BJ (cell line): ENCODE measurements around the gene PI16. TPM values are rescaled to one million over a fixed set of nuclear protein-coding genes. Genes with fewer than 3 reads are reported as not detected.

Experiments
- CTCF ChIA-PET: fragments of 350-600 bp; formaldehyde crosslinking; extraction: SDS; loops from one replicate; lab custom pipeline; 2021; ENCODE audit warnings: antibody characterized with exemption, inconsistent platforms; lab: Yijun Ruan, JAX
- POLR2A ChIA-PET: fragments of 300-600 bp; sonication (Branson Sonifier 250); formaldehyde crosslinking; extraction: SDS; loops from one replicate; lab custom pipeline; 2021; ENCODE audit warnings: antibody characterized with exemption; lab: Charles Lee
- DNase-seq: peaks from one replicate; pipeline ENCODE4 v3.0.0-alpha.2; 2011; ENCODE audit warnings: low read depth
- H3K27me3 ChIP-seq: 2 replicates; pipeline ENCODE4 v1.6.0; 2011; ENCODE audit warnings: low read length; ENCODE audit not compliant: control insufficient read depth, insufficient read depth
- H3K36me3 ChIP-seq: 2 replicates; pipeline ENCODE4 v1.5.1; 2011; ENCODE audit warnings: low read length; ENCODE audit not compliant: control insufficient read depth, insufficient read depth
- H3K4me3 ChIP-seq: 2 replicates; pipeline ENCODE4 v1.5.1; 2011; ENCODE audit warnings: low read depth, mild to moderate bottlenecking, control low read depth, low read length
- polyA plus RNA-seq: library from polyadenylated mRNA; depleted of rRNA; stranded (reverse); fragments of >200 nt; gene quantifications from 2 replicates; pipeline ENCODE4 v1.2.3, GENCODE V29; 2011
- TF ChIP-seq, protein P1 (sequence below): IDR thresholded peaks from 2 replicates; pipeline ENCODE4 v1.5.1; 2011; ENCODE audit warnings: low read depth, mild to moderate bottlenecking, control low read depth, inconsistent platforms, low read length, moderate library complexity; ENCODE audit not compliant: insufficient read depth

PI16 gene
- polyA plus RNA-seq, 1 experiment, result 0.21 TPM

DNA sequence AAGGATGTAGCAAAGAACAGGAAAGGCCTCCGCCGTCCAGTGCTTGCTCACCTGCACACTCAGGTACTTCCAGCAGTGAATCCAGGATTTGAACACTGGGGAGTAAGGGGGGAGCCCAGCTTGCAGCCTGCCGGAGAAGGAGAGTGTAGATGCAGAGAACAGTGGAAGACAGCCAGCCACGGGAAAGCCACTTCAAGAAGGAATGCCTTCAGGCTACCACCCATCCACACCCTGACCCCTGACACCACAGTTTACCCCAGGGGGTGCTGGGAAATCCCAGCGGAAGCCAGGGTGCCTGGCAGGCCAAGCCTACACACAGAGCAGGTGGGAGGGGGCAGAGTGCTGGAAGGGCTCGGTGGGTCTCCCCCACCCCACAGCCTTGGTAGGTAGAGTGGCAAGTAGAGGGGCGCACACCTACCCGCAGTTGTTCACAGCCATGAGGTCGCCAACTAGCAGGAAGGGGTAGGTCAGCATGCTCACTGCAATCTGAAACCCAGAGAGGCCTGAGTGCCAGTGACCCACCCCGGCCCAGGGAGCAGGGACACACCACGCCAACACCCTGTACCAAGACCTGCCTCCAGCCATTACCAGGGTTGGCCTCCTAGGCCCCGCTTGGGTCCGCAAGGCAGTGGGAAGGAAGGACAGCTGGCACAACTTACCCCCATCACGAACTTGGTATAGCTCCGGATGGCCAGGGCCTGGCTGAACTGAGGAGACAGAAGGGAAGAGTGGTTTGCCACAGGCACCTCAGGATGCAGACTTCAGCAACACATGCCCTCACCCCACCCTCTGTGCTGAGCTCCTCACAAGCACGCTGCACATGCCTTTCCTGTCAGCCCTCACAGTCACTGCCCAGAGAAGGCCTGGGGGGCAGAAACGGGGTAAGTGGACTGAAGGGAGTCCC, 15.7 kb downstream of the PI16 start:
- CTCF ChIA-PET, result interaction anchor here (0.9 to 1.7 kb wide), 3 partner anchors 9 to 85 kb away, joined by 3 to 5 read pairs (median 4); no protein-coding TSS in a partner anchor
- POLR2A ChIA-PET, result no interaction called here
- Histone ChIP-seq H3K4me3 (no peak overlapping the region), H3K36me3 (peaks cover 46% of the 10 kb centered on the region), H3K27me3 (no peaks in the 10 kb centered on the region)
- TF ChIP-seq, protein P1, sequence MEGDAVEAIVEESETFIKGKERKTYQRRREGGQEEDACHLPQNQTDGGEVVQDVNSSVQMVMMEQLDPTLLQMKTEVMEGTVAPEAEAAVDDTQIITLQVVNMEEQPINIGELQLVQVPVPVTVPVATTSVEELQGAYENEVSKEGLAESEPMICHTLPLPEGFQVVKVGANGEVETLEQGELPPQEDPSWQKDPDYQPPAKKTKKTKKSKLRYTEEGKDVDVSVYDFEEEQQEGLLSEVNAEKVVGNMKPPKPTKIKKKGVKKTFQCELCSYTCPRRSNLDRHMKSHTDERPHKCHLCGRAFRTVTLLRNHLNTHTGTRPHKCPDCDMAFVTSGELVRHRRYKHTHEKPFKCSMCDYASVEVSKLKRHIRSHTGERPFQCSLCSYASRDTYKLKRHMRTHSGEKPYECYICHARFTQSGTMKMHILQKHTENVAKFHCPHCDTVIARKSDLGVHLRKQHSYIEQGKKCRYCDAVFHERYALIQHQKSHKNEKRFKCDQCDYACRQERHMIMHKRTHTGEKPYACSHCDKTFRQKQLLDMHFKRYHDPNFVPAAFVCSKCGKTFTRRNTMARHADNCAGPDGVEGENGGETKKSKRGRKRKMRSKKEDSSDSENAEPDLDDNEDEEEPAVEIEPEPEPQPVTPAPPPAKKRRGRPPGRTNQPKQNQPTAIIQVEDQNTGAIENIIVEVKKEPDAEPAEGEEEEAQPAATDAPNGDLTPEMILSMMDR, result no peak
- DNase-seq, result no peak

DNA sequence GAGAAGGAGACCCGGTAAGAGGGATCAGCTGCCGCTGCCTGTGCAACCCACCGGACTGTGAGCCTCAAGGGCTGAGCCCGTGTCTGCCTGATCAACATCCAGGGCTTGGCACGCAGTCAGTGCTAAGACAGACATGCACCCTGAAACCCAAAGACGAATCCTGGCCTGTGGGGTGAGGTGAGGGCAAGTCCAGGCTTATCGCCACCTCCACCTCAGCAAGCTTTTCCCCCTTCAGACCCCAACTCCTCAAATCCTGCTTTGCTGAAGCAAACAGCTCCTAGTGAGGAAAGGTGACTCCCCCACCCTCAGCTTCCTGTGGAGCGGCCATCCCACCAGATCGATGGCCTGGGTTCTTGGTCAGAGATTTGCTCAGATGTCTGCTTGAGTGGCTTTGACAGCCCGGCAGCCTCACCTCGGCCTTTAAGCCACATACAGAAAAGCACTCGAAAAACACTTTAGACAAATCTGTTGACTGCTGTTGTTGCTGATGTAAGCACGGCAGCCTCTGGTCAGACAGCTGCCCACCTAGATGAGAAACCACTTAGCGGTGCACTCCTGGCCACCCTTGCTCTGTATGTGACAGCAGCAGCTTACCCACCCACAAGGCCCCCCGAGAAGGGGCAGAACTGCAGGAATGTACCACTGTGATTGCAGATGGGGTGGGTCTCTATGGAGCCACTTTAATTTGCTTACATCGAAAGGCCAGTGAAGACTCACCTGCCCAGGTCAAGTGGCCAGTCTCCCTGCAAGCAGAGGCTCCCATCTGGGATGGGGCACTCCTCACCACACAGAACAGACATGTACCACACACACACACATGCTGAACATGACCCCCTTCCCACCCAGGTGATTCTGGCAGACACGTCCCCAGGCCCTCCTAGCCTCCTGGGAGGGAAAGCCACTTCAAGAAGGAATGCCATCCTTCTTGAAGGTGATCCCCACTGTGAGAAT, 16.6 kb downstream of the PI16 start:
- no peaks in the 10 kb centered on the region for H3K27me3 ChIP-seq
- POLR2A ChIA-PET, result no interaction called here
- CTCF ChIA-PET, result interaction anchor here (0.9 kb wide), 1 partner anchor 8 kb away, joined by 3 read pairs; no protein-coding TSS in a partner anchor
- TF ChIP-seq, protein P1, result no peak
- no peak overlapping the region for H3K4me3 ChIP-seq
- H3K36me3 ChIP-seq, result peaks cover 53% of the 10 kb centered on the region
- no peak for DNase-seq

DNA sequence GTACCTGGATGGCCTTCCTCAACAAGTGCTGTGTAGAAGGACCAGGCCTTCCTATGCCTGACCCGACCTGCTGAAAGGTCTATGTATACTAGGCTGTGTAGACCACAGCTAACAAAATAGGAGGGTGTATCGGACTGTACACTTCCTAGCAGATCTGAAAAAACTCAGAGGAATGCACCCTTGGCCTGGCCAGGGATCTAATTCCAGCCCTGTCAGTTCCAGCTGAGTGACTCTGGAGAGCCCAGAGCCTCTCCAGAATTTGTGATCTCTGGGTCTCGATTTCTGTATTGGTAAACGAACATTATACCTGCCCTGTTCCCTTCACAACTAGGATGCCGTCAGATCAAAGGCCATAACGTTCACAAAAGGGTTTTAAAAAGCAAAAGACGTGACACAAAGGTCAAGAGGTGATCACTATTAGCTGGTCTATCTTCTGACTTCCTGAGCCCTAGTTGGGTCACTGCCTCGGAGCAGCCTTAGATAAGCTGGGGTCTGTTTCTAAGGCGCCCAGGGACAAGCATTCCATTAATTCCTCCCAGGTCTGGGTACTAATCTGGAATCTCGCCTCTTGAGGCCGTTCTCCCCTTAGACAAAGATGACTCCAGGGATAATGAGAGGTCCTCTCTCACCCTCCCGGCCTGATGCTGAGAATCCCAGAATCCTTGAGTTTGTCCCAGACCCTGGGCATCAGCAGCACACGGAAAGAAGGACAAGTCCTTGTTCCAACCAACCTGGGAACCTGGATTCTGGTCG, 17.6 kb downstream of the PI16 start:
- DNase-seq, result no peak
- H3K4me3 ChIP-seq, result no peak overlapping the region
- TF ChIP-seq, protein P1, result no peak
- H3K36me3 ChIP-seq, result peaks cover 62% of the 10 kb centered on the region
- no peaks in the 10 kb centered on the region for H3K27me3 ChIP-seq
- CTCF ChIA-PET, result no interaction called here
- POLR2A ChIA-PET, result no interaction called here

DNA sequence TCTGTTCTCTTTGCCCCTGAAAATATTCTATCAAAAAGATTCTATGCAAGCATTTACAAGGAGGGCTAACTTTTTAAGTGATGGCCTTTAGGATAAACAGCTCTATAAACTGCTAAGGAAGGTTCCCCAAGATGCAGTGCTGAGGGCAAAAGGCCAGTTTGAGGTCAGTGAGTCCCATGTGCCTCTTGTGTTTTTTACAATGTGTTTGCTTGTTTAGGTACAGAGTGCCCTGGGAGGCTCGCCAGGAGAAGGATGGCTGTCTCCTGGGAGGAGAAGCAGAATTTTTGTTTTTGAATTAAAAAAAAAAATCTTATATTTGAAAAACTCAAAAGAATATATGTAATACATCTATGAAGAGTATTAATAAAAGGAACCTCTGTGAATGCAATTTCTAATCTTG, 18.7 kb downstream of the PI16 start:
- peaks cover 66% of the 10 kb centered on the region for H3K36me3 ChIP-seq
- POLR2A ChIA-PET, result no interaction called here
- CTCF ChIA-PET, result no interaction called here
- H3K4me3 ChIP-seq, result no peak overlapping the region
- no peaks in the 10 kb centered on the region for H3K27me3 ChIP-seq
- no peak for DNase-seq
- TF ChIP-seq, protein P1, result no peak
